Kidney (tissue), 14 donors: ENCODE measurements around the gene POLR2M. TPM values are rescaled to one million over a fixed set of nuclear protein-coding genes. Genes with fewer than 3 reads are reported as not detected.

Source experiments
- DNase-seq, 5 donors: peaks; one replicate each; pipeline ENCODE4 v3.0.0-alpha.2; 2013 to 2020
- FAIRE-seq: peaks from 2 replicates; lab custom pipeline; 2012; peaks lifted over from hg19 to GRCh38; lab: Jason Lieb, UNC
- H3K27ac ChIP-seq, 2 donors: one replicate each; pipeline ENCODE4 v1.7.0; 2013; ENCODE audit warnings: low read depth in 2 of 2, low read length in 2 of 2, inconsistent platforms in 1 of 2
- H3K27me3 ChIP-seq: one replicate; pipeline ENCODE4 v1.7.1; 2013; ENCODE audit warnings: low read length, inconsistent platforms; ENCODE audit not compliant: control insufficient read depth, insufficient read depth
- H3K36me3 ChIP-seq, 3 donors: one replicate each; pipeline versions ENCODE4 v1.7.0 to v1.7.1; 2013; ENCODE audit warnings: low read length in 3 of 3, control low read depth in 1 of 3, inconsistent platforms in 1 of 3; ENCODE audit not compliant: insufficient read depth in 3 of 3, control insufficient read depth in 2 of 3
- H3K4me1 ChIP-seq, 3 donors: one replicate each; pipeline versions ENCODE4 v1.7.0 to v1.7.1; 2013; ENCODE audit warnings: low read length in 3 of 3, inconsistent platforms in 1 of 3, low read depth in 1 of 3; ENCODE audit not compliant: control insufficient read depth in 2 of 3, insufficient read depth in 2 of 3
- H3K4me3 ChIP-seq, 3 donors: one replicate each; pipeline versions ENCODE4 v1.7.0 to v1.8.1; 2013; ENCODE audit warnings: low read length in 3 of 3, control low read depth in 1 of 3, inconsistent platforms in 1 of 3
- H3K9ac ChIP-seq, 3 donors: one replicate each; pipeline versions ENCODE4 v1.7.0 to v1.7.1; 2013; ENCODE audit warnings: low read length in 3 of 3, control low read depth in 1 of 3, inconsistent platforms in 1 of 3
- H3K9me3 ChIP-seq, 3 donors: one replicate each; pipeline versions ENCODE4 v1.7.0 to v1.7.1; 2013; ENCODE audit warnings: low read length in 3 of 3, control low read depth in 1 of 3, inconsistent platforms in 1 of 3; ENCODE audit not compliant: control insufficient read depth in 2 of 3, insufficient read depth in 1 of 3
- intact Hi-C: fragments of 100-400 bp; cut with DNase I; formaldehyde crosslinking; loops from one replicate; pipeline ENCODE4 v1.11.1; 2022
- polyA plus RNA-seq: library from polyadenylated mRNA; stranded (reverse); fragments of 350-450 nt; fragmentation: Illumina TruSeq; extraction: RNeasy Lipid Tissue Mini Kit (QIAGEN cat#74804); gene quantifications from one replicate; pipeline ENCODE4 v1.2.3, GENCODE V29; 2014; ENCODE audit warnings: low read depth, low replicate concordance; ENCODE audit not compliant: insufficient read depth
- total RNA-seq: library from RNA; stranded (reverse); fragmentation: NEBNext Ultra II Directional; extraction: Animal tissue kit (Norgen Biotek cat#: 25700); gene quantifications from one replicate; pipeline ENCODE4 v1.2.1, GENCODE V29; 2021
- TF ChIP-seq, protein P1 (sequence below): IDR thresholded peaks from 3 replicates; pipeline ENCODE4 v1.5.1; 2012; ENCODE audit warnings: mild to moderate bottlenecking, moderate library complexity, borderline replicate concordance; ENCODE audit not compliant: insufficient read depth; ENCODE audit errors: extremely low read depth
- donor health status: control.
- donor health status: control.
- donor health status: control.
- donor health status: control.
- donor health status: control.
- donor health status: DM: yes; HTN: yes; CAD: no.
- donor health status: Normal renal cell carcinoma (clear cell type).

Gene POLR2M
- total and polyA plus RNA-seq, 2 donors from 2014 or later = 16.5 to 77.0 TPM

DNA sequence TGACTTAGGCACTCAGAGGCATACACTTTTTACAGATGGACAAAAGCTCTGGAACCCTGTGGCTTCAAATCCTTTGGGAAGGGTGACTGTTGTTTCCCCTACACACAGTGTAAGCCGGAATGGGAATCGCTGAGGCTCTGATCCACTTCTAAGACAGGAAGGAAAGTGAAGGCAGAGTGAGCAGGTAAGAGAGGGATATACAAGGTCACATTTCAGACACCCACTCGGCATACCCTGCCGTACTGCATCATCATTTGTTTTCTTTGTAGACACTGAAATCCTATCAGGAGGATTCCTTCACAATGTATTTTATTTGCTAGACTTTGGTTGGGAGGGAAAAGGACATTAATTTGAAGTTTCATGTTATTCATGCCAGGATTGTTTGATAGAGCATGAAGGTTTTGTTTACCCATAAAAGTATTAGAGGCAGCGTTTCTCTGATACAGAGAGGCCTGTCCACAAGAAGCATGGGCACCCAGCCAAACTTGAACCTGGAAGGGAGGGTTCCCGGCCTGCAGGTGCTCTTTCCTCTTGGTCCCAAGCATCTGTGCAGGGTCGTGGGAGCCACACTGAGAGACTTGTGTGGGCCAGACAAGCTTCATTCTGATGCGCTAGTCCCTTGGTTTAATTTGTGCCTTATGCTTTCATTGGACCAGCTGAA lies 21.9 kb upstream of the POLR2M start:
- FAIRE-seq (no peak), DNase-seq (peak in 2 of 5 donors; percentile 46 to 65)
- no peak overlapping the region for H3K4me3 ChIP-seq
- H3K27me3 ChIP-seq = no peaks in the 10 kb centered on the region
- no peaks in the 10 kb centered on the region for H3K9me3 ChIP-seq
- intact Hi-C loops = no loop called here
- H3K4me1 ChIP-seq = peaks cover 0 to 3% (median 0%) of the 10 kb centered on the region in 3 donors
- no peaks in the 10 kb centered on the region for H3K36me3 ChIP-seq
- no peak overlapping the region for H3K27ac ChIP-seq
- H3K9ac ChIP-seq = no peak overlapping the region
- TF ChIP-seq, protein P1, sequence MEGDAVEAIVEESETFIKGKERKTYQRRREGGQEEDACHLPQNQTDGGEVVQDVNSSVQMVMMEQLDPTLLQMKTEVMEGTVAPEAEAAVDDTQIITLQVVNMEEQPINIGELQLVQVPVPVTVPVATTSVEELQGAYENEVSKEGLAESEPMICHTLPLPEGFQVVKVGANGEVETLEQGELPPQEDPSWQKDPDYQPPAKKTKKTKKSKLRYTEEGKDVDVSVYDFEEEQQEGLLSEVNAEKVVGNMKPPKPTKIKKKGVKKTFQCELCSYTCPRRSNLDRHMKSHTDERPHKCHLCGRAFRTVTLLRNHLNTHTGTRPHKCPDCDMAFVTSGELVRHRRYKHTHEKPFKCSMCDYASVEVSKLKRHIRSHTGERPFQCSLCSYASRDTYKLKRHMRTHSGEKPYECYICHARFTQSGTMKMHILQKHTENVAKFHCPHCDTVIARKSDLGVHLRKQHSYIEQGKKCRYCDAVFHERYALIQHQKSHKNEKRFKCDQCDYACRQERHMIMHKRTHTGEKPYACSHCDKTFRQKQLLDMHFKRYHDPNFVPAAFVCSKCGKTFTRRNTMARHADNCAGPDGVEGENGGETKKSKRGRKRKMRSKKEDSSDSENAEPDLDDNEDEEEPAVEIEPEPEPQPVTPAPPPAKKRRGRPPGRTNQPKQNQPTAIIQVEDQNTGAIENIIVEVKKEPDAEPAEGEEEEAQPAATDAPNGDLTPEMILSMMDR = no peak

DNA sequence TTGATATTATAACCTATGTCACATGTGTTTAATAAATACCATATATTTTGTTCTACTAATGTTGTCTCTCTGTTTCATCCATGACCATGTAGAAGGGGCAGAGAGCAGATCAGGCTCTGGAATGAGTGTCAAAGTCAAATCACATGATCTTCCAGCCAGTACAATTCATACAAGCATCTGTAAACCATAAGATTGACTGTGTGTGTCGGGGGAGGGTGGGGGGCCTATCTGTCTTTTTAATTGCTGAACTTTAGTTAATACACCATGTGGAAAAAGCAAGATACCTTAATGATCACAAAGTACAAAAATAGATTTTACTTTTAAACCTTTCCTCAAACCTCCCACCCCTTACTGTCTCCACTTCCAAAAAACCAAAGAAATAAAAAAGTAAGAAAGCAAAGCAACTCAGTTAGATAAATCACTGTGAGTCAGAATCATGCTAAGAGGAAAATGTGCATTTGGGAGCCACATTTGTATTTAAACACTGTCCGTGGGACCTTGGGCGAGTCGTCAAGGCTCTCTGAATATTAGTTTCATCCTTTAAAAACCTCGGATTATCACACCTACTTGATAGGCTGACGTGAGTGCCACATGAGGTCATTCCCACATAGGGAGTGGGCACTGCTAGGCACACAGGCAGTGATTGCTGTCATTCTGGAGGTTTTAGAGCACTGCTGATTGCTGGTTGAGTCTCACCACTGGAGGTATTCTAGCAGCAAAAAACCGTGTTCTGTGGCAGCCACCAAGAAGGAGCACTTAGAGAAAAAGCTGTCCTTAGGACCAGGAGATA lies 21.0 kb upstream of the POLR2M start:
- FAIRE-seq = no peak
- intact Hi-C loops = no loop called here
- H3K27ac ChIP-seq = no peak overlapping the region
- H3K27me3 ChIP-seq = no peaks in the 10 kb centered on the region
- H3K9me3 ChIP-seq = no peaks in the 10 kb centered on the region
- H3K36me3 ChIP-seq = no peaks in the 10 kb centered on the region
- H3K9ac ChIP-seq = peak overlapping the region in 1 of 3 donors; percentile 23
- H3K4me1 ChIP-seq = peaks cover 0 to 3% (median 0%) of the 10 kb centered on the region in 3 donors
- peak in 2 of 5 donors; percentile 61 to 80 for DNase-seq
- H3K4me3 ChIP-seq = no peak overlapping the region
- TF ChIP-seq, protein P1 = no peak

DNA sequence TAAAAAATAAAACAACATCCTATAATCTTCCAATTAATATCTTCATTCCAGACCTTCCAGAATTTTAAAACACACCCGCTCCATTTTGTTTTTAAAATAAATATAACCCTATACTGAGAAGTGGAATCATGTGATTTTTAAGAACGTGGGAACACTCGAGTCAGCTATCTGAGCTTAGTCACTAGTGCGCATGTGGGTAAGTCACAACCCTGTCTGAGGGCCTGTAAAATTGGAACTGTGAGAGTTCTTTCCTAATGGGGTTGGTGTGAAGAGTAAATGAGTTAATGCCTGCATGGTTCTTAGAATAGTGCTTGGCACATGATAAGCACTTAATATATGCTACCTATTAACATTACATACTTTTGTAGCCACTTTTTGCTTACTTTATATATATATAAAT lies 19.9 kb upstream of the POLR2M start:
- Histone ChIP-seq H3K4me1 (peaks cover 0 to 3% (median 0%) of the 10 kb centered on the region in 3 donors), H3K27me3 (no peaks in the 10 kb centered on the region), H3K4me3 (no peak overlapping the region), H3K9me3 (no peaks in the 10 kb centered on the region), H3K27ac (no peak overlapping the region), H3K36me3 (no peaks in the 10 kb centered on the region), H3K9ac (no peak overlapping the region)
- no peak for DNase-seq
- TF ChIP-seq, protein P1 = no peak
- intact Hi-C loops = no loop called here
- no peak for FAIRE-seq
